Natural killer cell (primary cell): Measurements from ENCODE around the gene CYBB. TPM values are rescaled to one million over a fixed set of nuclear protein-coding genes. Genes with fewer than 3 reads are reported as not detected.

ENCODE experiments used
- ATAC-seq, 3 donors: fragments of 150-1000 bp in 2 of 3; fragments of 200-7000 bp in 1 of 3; cut with Tn5 transposase; 1 replicate in 1 of 3; 2 replicates in 2 of 3; pipeline ENCODE4 v1.10.0; 2021; ENCODE audit warnings: mild to moderate bottlenecking in 2 of 3, moderate library complexity in 2 of 3
- DNase-seq, 2 donors: peaks; one replicate each; pipeline versions ENCODE4 v3.0.0 to v3.0.0-alpha.2; 2013 to 2021; ENCODE audit warnings: mixed read lengths in 1 of 2
- H3K27ac ChIP-seq: one replicate; pipeline ENCODE4 v1.5.1; 2013; ENCODE audit warnings: mild to moderate bottlenecking, low read length
- H3K27me3 ChIP-seq: one replicate; pipeline ENCODE4 v1.6.1; 2013; ENCODE audit warnings: low read length; ENCODE audit not compliant: control insufficient read depth, insufficient read depth
- H3K36me3 ChIP-seq: one replicate; pipeline ENCODE4 v1.6.1; 2013; ENCODE audit warnings: low read length; ENCODE audit not compliant: control insufficient read depth, insufficient read depth
- H3K4me1 ChIP-seq: one replicate; pipeline ENCODE4 v1.6.1; 2013; ENCODE audit warnings: low read length; ENCODE audit not compliant: control insufficient read depth, insufficient read depth
- H3K4me3 ChIP-seq: one replicate; pipeline ENCODE4 v1.5.1; 2013; ENCODE audit warnings: low read length
- H3K9me3 ChIP-seq: one replicate; pipeline ENCODE4 v1.6.1; 2013; ENCODE audit warnings: low read length; ENCODE audit not compliant: control insufficient read depth, insufficient read depth
- H3K27ac Mint-ChIP-seq, 2 donors: one replicate each; pipeline ENCODE4 v1.8.0; 2022; ENCODE audit warnings: mild to moderate bottlenecking in 2 of 2, mixed read lengths in 2 of 2, moderate library complexity in 1 of 2
- H3K27me3 Mint-ChIP-seq, 2 donors: one replicate each; pipeline ENCODE4 v1.8.0; 2022; ENCODE audit warnings: low read depth in 2 of 2, mixed read lengths in 2 of 2
- H3K36me3 Mint-ChIP-seq: one replicate; pipeline ENCODE4 v1.8.0; 2022; ENCODE audit warnings: mixed read lengths
- H3K4me1 Mint-ChIP-seq, 2 donors: one replicate each; pipeline ENCODE4 v1.8.0; 2022; ENCODE audit warnings: mixed read lengths in 2 of 2
- H3K4me3 Mint-ChIP-seq: one replicate; pipeline ENCODE4 v1.8.0; 2022; ENCODE audit warnings: mild to moderate bottlenecking, moderate library complexity, mixed read lengths
- H3K9me3 Mint-ChIP-seq, 2 donors: one replicate each; pipeline ENCODE4 v1.8.0; 2022; ENCODE audit warnings: mixed read lengths in 2 of 2
- intact Hi-C: fragments of 100-400 bp; cut with micrococcal nuclease; formaldehyde crosslinking; loops from one replicate; pipeline ENCODE4 v1.14.2; 2022
- total RNA-seq, 4 donors: library from RNA; stranded (reverse); fragments of 120-200 nt in 1 of 4; gene quantifications; one replicate each; pipeline versions ENCODE4 v1.2.3 to v1.2.4, GENCODE V29; 2013 to 2022
- TF ChIP-seq, protein P1 (sequence below): fragments of 200-600 bp; IDR thresholded peaks from one replicate; pipeline ENCODE4 v1.8.0; 2022; ENCODE audit warnings: antibody characterized with exemption

The CYBB gene
- total RNA-seq, 3 donors from 2014 or later (not counting 1 experiment from before 2014, with no cell fraction given) = 11.3 to 25.6 (median 20.9) TPM

DNA sequence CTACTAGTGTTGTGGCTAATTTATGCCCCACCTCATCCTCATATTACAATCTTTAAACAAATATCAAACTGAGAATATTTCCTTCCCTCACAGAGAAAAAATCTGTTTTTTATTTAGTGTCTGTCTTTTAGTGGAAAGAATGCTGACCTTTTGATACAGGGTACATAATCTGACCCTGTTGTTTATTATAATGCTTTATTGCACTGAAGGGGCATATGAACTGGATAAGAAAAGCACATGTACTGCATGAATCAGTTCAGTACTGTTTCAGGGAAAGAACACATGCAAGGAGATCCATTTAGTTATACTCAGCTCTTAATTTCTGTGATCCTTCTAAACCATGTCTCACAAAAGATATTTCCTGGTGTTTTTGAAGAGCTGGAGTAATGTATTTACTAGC is 83.0 kb downstream of the CYBB start:
- Mint-ChIP-seq H3K27ac (no peak overlapping the region), H3K4me3 (no peak overlapping the region), H3K9me3 (no peaks in the 10 kb centered on the region), H3K4me1 (peaks cover 7 to 8% of the 10 kb centered on the region in 2 donors), H3K36me3 (no peaks in the 10 kb centered on the region), H3K27me3 (peaks cover 13 to 32% of the 10 kb centered on the region in 2 donors)
- no peaks in the 10 kb centered on the region for H3K36me3 ChIP-seq
- DNase-seq (no peak), ATAC-seq (no peak)
- no peaks in the 10 kb centered on the region for H3K4me1 ChIP-seq
- TF ChIP-seq, protein P1, sequence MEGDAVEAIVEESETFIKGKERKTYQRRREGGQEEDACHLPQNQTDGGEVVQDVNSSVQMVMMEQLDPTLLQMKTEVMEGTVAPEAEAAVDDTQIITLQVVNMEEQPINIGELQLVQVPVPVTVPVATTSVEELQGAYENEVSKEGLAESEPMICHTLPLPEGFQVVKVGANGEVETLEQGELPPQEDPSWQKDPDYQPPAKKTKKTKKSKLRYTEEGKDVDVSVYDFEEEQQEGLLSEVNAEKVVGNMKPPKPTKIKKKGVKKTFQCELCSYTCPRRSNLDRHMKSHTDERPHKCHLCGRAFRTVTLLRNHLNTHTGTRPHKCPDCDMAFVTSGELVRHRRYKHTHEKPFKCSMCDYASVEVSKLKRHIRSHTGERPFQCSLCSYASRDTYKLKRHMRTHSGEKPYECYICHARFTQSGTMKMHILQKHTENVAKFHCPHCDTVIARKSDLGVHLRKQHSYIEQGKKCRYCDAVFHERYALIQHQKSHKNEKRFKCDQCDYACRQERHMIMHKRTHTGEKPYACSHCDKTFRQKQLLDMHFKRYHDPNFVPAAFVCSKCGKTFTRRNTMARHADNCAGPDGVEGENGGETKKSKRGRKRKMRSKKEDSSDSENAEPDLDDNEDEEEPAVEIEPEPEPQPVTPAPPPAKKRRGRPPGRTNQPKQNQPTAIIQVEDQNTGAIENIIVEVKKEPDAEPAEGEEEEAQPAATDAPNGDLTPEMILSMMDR = no peak
- intact Hi-C loops = no loop called here
- H3K9me3 ChIP-seq = no peaks in the 10 kb centered on the region
- no peak overlapping the region for H3K27ac ChIP-seq
- no peaks in the 10 kb centered on the region for H3K27me3 ChIP-seq
- no peak overlapping the region for H3K4me3 ChIP-seq

Other genes starting within 250 kb of the CYBB start
- gene LANCL3, start 208.4 kb upstream of the CYBB start, total RNA-seq = 1 to 10 TPM; 2.0 to 2.7 (median 2.6) TPM
- 1 to 10 TPM in 1 of 3 donors, under 1 TPM in 2; 0.29 to 1.3 (median 0.56) TPM for gene XK, start 94.3 kb upstream of the CYBB start, total RNA-seq
- gene DYNLT3, start 67.5 kb downstream of the CYBB start, total RNA-seq = 10 to 100 TPM; 18.1 to 25.0 (median 18.4) TPM
- under 1 TPM in 1 of 3 donors, not detected in 2; 0.05 TPM for gene SYTL5, start 226.5 kb downstream of the CYBB start, total RNA-seq